ENCODE measurements around the gene NFASC. TPM values are rescaled to one million over a fixed set of nuclear protein-coding genes. Genes with fewer than 3 reads are reported as not detected.

Gene NFASC
- total RNA-seq, 2 experiments from 2014 or later, result not detected

- Histone ChIP-seq H3K4me1 (ENCODE audit: insufficient read depth, low read length, poor library complexity, severe bottlenecking) (no peaks in the 10 kb centered on the region), H3K4me2 (ENCODE audit: low read length) (no peak overlapping the region), H2AFZ (ENCODE audit: low read length) (no peak overlapping the region), H3K36me3 (ENCODE audit: insufficient read depth, low read length) (no peaks in the 10 kb centered on the region), H3K79me2 (ENCODE audit: insufficient read depth, low read depth, low read length) (no peaks in the 10 kb centered on the region), H3K4me3 (ENCODE audit: low read depth, low read length, poor library complexity, severe bottlenecking) (no peak overlapping the region), H3K9me2 (ENCODE audit: insufficient read depth, low read length) (no peaks in the 10 kb centered on the region), H3K27ac (ENCODE audit: low read depth, low read length, poor library complexity, severe bottlenecking) (no peak overlapping the region), H3K9me3 (ENCODE audit: low read length) (no peaks in the 10 kb centered on the region), H4K20me1 (ENCODE audit: insufficient read depth, low read length) (no peaks in the 10 kb centered on the region)
- CTCF ChIA-PET (ENCODE audit: unreplicated experiment), result interaction anchor here (1.2 kb wide), 1 partner anchor 89 kb away, joined by 3 read pairs; no protein-coding TSS in a partner anchor
- TF ChIP-seq, protein P1, sequence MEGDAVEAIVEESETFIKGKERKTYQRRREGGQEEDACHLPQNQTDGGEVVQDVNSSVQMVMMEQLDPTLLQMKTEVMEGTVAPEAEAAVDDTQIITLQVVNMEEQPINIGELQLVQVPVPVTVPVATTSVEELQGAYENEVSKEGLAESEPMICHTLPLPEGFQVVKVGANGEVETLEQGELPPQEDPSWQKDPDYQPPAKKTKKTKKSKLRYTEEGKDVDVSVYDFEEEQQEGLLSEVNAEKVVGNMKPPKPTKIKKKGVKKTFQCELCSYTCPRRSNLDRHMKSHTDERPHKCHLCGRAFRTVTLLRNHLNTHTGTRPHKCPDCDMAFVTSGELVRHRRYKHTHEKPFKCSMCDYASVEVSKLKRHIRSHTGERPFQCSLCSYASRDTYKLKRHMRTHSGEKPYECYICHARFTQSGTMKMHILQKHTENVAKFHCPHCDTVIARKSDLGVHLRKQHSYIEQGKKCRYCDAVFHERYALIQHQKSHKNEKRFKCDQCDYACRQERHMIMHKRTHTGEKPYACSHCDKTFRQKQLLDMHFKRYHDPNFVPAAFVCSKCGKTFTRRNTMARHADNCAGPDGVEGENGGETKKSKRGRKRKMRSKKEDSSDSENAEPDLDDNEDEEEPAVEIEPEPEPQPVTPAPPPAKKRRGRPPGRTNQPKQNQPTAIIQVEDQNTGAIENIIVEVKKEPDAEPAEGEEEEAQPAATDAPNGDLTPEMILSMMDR (conservative IDR thresholded peaks at IDR 0.05; ENCODE audit: low read length), result no peak
- no peak for TF ChIP-seq EZH2phosphoT487 (IDR thresholded peaks at IDR 0.05; ENCODE audit: borderline replicate concordance, low read depth, low read length)
- DNase-seq (ENCODE audit: low spot score), result no peak
- POLR2A ChIA-PET, result interaction anchor here (0.6 kb wide), 1 partner anchor 155 kb away, joined by 3 read pairs; no protein-coding TSS in a partner anchor
- BruUV-seq (replicated peaks), result no TSS peak
- intact Hi-C loops (cut with micrococcal nuclease; ENCODE audit: unreplicated experiment), result no loop called here
Observed at GRCh38 chr1:204972426-204972825, 101.8 kb downstream of the NFASC start.

- CTCF ChIA-PET (ENCODE audit: unreplicated experiment), result no interaction called here
- BruUV-seq (replicated peaks), result no TSS peak
- Histone ChIP-seq H4K20me1 (ENCODE audit: insufficient read depth, low read length) (no peaks in the 10 kb centered on the region), H3K4me2 (ENCODE audit: low read length) (no peak overlapping the region), H3K27ac (ENCODE audit: low read depth, low read length, poor library complexity, severe bottlenecking) (no peak overlapping the region), H3K9me2 (ENCODE audit: insufficient read depth, low read length) (no peaks in the 10 kb centered on the region), H3K36me3 (ENCODE audit: insufficient read depth, low read length) (no peaks in the 10 kb centered on the region), H3K79me2 (ENCODE audit: insufficient read depth, low read depth, low read length) (no peaks in the 10 kb centered on the region), H3K4me3 (ENCODE audit: low read depth, low read length, poor library complexity, severe bottlenecking) (no peak overlapping the region), H3K9me3 (ENCODE audit: low read length) (no peaks in the 10 kb centered on the region), H3K4me1 (ENCODE audit: insufficient read depth, low read length, poor library complexity, severe bottlenecking) (no peaks in the 10 kb centered on the region), H2AFZ (ENCODE audit: low read length) (no peak overlapping the region)
- POLR2A ChIA-PET, result no interaction called here
- intact Hi-C loops (cut with micrococcal nuclease; ENCODE audit: unreplicated experiment), result no loop called here
- TF ChIP-seq, protein P1 (conservative IDR thresholded peaks at IDR 0.05; ENCODE audit: low read length), result no peak
- no peak for TF ChIP-seq EZH2phosphoT487 (IDR thresholded peaks at IDR 0.05; ENCODE audit: borderline replicate concordance, low read depth, low read length)
- no peak for DNase-seq (ENCODE audit: low spot score)
Observed at GRCh38 chr1:204973449-204973848, 102.8 kb downstream of the NFASC start.

DNA sequence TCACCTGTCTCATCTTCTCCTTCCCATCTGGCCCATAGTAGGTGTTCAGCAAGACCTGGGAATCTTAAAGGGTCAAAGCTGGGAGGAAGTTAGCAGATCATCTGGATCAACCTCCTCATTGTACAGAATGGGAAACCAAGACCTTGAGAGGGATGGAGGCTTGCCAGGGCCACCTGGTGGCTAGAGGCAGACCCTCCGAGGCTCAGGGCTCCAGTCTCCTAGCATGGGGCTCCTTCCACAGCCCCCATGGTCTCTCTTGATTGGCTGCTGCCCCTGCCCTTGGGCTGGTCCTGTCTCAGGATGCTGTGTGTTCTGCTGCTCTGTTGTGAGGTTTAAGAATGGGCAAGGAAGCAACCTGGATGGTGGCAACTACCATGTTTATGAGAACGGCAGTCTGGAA lies 103.7 kb downstream of the NFASC start:
- POLR2A ChIA-PET, result interaction anchor here (0.6 kb wide), 1 partner anchor 156 kb away, joined by 3 read pairs; no protein-coding TSS in a partner anchor
- H3K4me3 ChIP-seq (ENCODE audit: low read depth, low read length, poor library complexity, severe bottlenecking), result no peak overlapping the region
- H4K20me1 ChIP-seq (ENCODE audit: insufficient read depth, low read length), result no peaks in the 10 kb centered on the region
- H3K9me3 ChIP-seq (ENCODE audit: low read length), result no peaks in the 10 kb centered on the region
- H3K4me1 ChIP-seq (ENCODE audit: insufficient read depth, low read length, poor library complexity, severe bottlenecking), result no peaks in the 10 kb centered on the region
- DNase-seq (ENCODE audit: low spot score), result no peak
- no peaks in the 10 kb centered on the region for H3K9me2 ChIP-seq (ENCODE audit: insufficient read depth, low read length)
- H2AFZ ChIP-seq (ENCODE audit: low read length), result no peak overlapping the region
- intact Hi-C loops (cut with micrococcal nuclease; ENCODE audit: unreplicated experiment), result no loop called here
- H3K79me2 ChIP-seq (ENCODE audit: insufficient read depth, low read depth, low read length), result no peaks in the 10 kb centered on the region
- H3K36me3 ChIP-seq (ENCODE audit: insufficient read depth, low read length), result no peaks in the 10 kb centered on the region
- H3K4me2 ChIP-seq (ENCODE audit: low read length), result no peak overlapping the region
- TF ChIP-seq, protein P1 (conservative IDR thresholded peaks at IDR 0.05; ENCODE audit: low read length), result 0 out of 2 replicates have a peak, but pooled peaks have one; percentile 31
- no peak for TF ChIP-seq EZH2phosphoT487 (IDR thresholded peaks at IDR 0.05; ENCODE audit: borderline replicate concordance, low read depth, low read length)
- BruUV-seq (replicated peaks), result no TSS peak
- H3K27ac ChIP-seq (ENCODE audit: low read depth, low read length, poor library complexity, severe bottlenecking), result no peak overlapping the region
- CTCF ChIA-PET (ENCODE audit: unreplicated experiment), result no interaction called here
